ENCODE data around the gene TNFSF15.

The TNFSF15 gene

GRCh38 chr9:114759512-114760341, 46.1 kb downstream of the TNFSF15 start:
- TF ChIP-seq CTCF (IDR thresholded peaks at IDR 0.05; ENCODE audit: borderline replicate concordance, insufficient read depth, low read depth, low read length): no peak
- no peak overlapping the region for H3K4me3 ChIP-seq (ENCODE audit: low read depth, low read length)

DNA sequence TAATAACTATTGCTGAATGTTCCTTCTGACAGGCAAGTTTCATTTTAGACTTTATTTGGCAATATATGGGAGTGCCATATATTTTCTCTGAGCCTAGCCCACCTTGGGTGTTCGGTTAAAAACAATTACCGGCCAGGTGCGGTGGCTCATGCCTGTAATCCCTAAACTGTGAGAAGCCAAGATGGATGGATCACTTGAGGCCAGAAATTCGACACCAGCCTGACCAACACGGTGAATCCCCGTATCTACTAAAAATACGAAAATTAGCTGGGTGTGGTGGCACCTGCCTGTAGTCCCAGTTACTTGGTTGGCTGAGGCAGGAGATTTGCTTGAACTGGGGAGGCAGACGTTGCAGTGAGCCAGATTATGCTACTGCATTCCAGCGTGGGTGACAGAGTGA, 47.9 kb downstream of the TNFSF15 start:
- TF ChIP-seq CTCF (IDR thresholded peaks at IDR 0.05; ENCODE audit: borderline replicate concordance, insufficient read depth, low read depth, low read length): no peak
- no peak overlapping the region for H3K4me3 ChIP-seq (ENCODE audit: low read depth, low read length)

DNA sequence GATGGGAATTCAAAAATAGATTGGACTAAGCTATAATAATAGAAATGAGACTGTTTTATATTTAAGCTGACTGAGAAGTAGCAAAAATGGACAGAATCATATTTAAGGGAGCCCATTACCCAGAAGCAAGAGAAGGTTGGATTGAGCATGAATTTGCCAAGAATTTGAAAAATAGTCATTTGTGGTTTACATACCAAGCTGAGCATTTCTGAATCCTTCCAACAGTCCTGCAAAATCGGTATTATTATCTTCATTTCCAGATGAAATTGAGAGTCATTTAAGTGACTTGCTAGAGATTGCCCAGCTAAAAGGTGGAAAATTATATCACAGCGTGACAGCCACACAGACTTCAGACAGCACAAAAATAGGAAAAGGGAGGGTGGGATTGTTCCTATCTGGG, 48.4 kb downstream of the TNFSF15 start:
- no peak for TF ChIP-seq CTCF (IDR thresholded peaks at IDR 0.05; ENCODE audit: borderline replicate concordance, insufficient read depth, low read depth, low read length)
- no peak overlapping the region for H3K4me3 ChIP-seq (ENCODE audit: low read depth, low read length)

DNA sequence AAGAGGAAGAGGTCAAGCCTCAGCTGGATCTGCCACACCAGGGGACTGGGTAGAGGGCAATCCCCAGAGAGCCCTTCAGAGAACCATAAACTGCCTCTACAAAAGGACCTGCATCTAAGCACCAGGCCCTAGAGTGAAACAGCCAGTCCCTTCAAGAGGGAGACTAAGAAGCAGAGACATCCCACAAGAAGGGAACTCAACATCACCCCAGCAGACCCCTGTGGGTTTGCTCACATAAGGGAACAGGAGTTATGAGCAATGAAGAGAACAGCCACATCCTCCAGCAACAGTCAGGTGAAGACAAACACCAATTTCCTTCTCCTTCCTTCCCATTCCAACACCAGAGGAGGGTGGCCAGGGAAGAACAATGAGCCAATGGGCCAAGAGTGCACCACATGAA, 48.9 kb downstream of the TNFSF15 start:
- H3K4me3 ChIP-seq (ENCODE audit: low read depth, low read length): no peak overlapping the region
- no peak for TF ChIP-seq CTCF (IDR thresholded peaks at IDR 0.05; ENCODE audit: borderline replicate concordance, insufficient read depth, low read depth, low read length)

GRCh38 chr9:114754581-114754980, 51.3 kb downstream of the TNFSF15 start:
- H3K4me3 ChIP-seq (ENCODE audit: low read depth, low read length): no peak overlapping the region
- no peak for TF ChIP-seq CTCF (IDR thresholded peaks at IDR 0.05; ENCODE audit: borderline replicate concordance, insufficient read depth, low read depth, low read length)

- H3K4me3 ChIP-seq (ENCODE audit: low read depth, low read length): no peak overlapping the region
- no peak for TF ChIP-seq CTCF (IDR thresholded peaks at IDR 0.05; ENCODE audit: borderline replicate concordance, insufficient read depth, low read depth, low read length)
Observed at GRCh38 chr9:114746591-114747346, 59.1 kb downstream of the TNFSF15 start.

Measured in GM12875 (cell line).